Skeletal muscle satellite cell (primary cell): Measurements from ENCODE around the gene ARFGAP1.

Experiments used
- H3K27me3 ChIP-seq: 2 replicates; pipeline ENCODE4 v1.7.0; 2013; ENCODE audit warnings: low read length; ENCODE audit not compliant: control insufficient read depth, insufficient read depth
- H3K36me3 ChIP-seq: 2 replicates; pipeline ENCODE4 v1.7.0; 2013; ENCODE audit warnings: mild to moderate bottlenecking, control low read depth, low read length; ENCODE audit not compliant: insufficient read depth
- H3K4me1 ChIP-seq: 2 replicates; pipeline ENCODE4 v1.7.0; 2013; ENCODE audit warnings: low read length; ENCODE audit not compliant: control insufficient read depth, insufficient read depth
- H3K4me2 ChIP-seq: 2 replicates; pipeline ENCODE4 v1.7.0; 2013; ENCODE audit warnings: mild to moderate bottlenecking, low read length
- H3K4me3 ChIP-seq: 2 replicates; pipeline ENCODE4 v1.7.0; 2013; ENCODE audit warnings: low read length
- H3K9ac ChIP-seq: 2 replicates; pipeline ENCODE4 v1.7.0; 2013; ENCODE audit warnings: mild to moderate bottlenecking, low read depth, low read length, moderate library complexity
- H3K9me3 ChIP-seq: replicated peaks from 2 replicates; pipeline ENCODE4 v1.7.0; 2013; ENCODE audit warnings: mild to moderate bottlenecking, control low read depth, low read length

ARFGAP1 gene

DNA sequence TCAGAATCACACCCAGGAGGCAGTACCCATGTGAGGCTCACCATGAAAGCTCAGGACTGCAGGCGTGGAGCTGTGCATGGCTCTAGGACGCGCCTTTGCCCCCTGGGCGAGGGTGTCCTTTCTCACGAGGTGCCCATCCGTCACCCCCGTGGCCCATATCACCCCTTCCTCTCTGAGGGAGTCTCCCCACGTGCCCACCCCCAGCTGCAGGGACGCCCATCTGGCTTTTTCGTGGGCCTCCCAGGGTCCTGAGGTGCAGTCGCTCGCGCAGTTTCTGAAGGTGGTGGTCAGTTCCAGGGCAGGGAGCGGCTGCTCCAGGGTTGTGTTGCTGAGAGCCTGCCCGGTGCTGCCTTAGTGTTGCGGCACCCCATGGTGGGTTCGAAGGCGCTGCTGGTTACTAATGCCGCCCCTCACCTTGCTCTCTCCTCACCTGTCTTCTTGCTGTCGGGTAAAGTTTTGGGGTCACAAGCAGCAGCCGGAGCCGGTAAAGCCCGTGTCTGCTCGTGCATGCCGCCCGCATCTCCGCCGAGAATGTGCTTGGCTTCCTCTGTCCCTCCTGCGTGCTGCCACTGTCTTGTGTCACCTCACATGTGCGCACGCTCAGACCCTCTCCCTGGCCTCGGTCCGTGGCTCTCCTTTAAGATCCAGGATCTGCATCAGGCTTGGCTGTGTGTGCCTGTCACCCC lies 10.9 kb downstream of the ARFGAP1 start:
- H3K9ac ChIP-seq: no peak overlapping the region
- H3K36me3 ChIP-seq: peaks cover 89% of the 10 kb centered on the region
- no peak overlapping the region for H3K4me2 ChIP-seq
- H3K9me3 ChIP-seq: no peaks in the 10 kb centered on the region
- H3K4me1 ChIP-seq: no peaks in the 10 kb centered on the region
- no peak overlapping the region for H3K4me3 ChIP-seq
- no peaks in the 10 kb centered on the region for H3K27me3 ChIP-seq

GRCh38 chr20:63284083-63284440 lies 11.4 kb downstream of the ARFGAP1 start:
- Histone ChIP-seq H3K9me3 (no peaks in the 10 kb centered on the region), H3K4me3 (no peak overlapping the region), H3K27me3 (no peaks in the 10 kb centered on the region), H3K4me1 (no peaks in the 10 kb centered on the region), H3K4me2 (no peak overlapping the region), H3K36me3 (peaks cover 89% of the 10 kb centered on the region), H3K9ac (no peak overlapping the region)

DNA sequence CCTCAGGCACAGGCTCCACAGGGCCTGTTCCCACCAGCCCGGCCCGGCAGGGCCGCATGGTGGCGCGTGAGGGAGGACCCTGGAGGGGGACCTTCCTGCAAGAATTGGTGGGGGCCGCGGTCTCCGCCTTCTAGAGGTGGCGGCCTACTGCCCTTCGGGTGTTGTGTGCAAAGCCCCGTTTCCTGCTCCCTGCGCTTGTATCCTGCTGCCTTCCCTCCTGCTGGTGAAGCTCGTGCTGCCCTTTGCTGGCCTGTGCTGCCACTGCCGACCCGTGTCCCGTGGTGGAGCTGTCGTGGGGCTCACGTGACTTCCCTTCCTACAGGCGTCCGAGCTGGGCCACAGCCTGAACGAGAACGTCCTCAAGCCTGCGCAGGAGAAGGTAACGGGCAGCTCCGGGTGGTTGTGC lies 11.9 kb downstream of the ARFGAP1 start:
- H3K4me3 ChIP-seq: no peak overlapping the region
- H3K36me3 ChIP-seq: peaks cover 89% of the 10 kb centered on the region
- H3K4me2 ChIP-seq: no peak overlapping the region
- H3K9me3 ChIP-seq: no peaks in the 10 kb centered on the region
- no peaks in the 10 kb centered on the region for H3K27me3 ChIP-seq
- no peaks in the 10 kb centered on the region for H3K4me1 ChIP-seq
- H3K9ac ChIP-seq: no peak overlapping the region

DNA sequence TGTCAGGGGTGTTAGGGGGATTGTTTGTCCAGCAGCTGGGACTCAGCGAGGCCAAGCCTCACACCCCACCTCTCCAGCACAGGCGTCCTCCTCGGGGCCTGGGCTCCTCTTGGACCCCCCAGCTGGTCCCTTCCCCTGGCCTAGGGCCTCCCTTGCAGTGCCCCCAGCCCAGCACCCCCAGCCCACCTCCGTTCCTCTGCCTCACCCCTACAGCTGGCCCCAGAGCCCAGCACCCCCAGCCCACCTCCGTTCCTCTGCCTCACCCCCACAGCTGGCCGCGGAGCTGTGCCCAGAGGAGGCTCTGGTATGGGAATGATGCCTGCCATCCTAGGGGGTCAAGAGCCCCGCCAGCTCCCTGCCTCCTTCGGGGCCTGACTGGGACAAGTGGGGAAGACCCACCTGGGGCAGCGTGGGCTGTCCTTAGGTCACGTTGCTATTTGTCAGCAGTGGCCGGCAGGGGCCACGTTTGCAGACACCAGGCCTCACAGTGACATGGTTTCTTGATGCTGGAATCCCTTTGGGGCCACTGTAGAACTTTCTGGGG lies 12.4 kb downstream of the ARFGAP1 start:
- Histone ChIP-seq H3K9ac (no peak overlapping the region), H3K36me3 (peaks cover 88% of the 10 kb centered on the region), H3K27me3 (no peaks in the 10 kb centered on the region), H3K4me2 (no peak overlapping the region), H3K9me3 (no peaks in the 10 kb centered on the region), H3K4me1 (no peaks in the 10 kb centered on the region), H3K4me3 (no peak overlapping the region)

GRCh38 chr20:63285636-63286615 lies 13.3 kb downstream of the ARFGAP1 start:
- no peak overlapping the region for H3K9ac ChIP-seq
- H3K4me3 ChIP-seq: no peak overlapping the region
- no peaks in the 10 kb centered on the region for H3K9me3 ChIP-seq
- peaks cover 79% of the 10 kb centered on the region for H3K36me3 ChIP-seq
- no peaks in the 10 kb centered on the region for H3K27me3 ChIP-seq
- peaks cover 4% of the 10 kb centered on the region for H3K4me1 ChIP-seq
- H3K4me2 ChIP-seq: no peak overlapping the region

- no peaks in the 10 kb centered on the region for H3K27me3 ChIP-seq
- H3K9ac ChIP-seq: no peak overlapping the region
- H3K4me2 ChIP-seq: no peak overlapping the region
- peaks cover 6% of the 10 kb centered on the region for H3K4me1 ChIP-seq
- H3K36me3 ChIP-seq: peaks cover 70% of the 10 kb centered on the region
- no peaks in the 10 kb centered on the region for H3K9me3 ChIP-seq
- no peak overlapping the region for H3K4me3 ChIP-seq
Measured at GRCh38 chr20:63286781-63287696, 14.4 kb downstream of the ARFGAP1 start.

GRCh38 chr20:63287697-63288580 lies 15.3 kb downstream of the ARFGAP1 start:
- no peak overlapping the region for H3K4me3 ChIP-seq
- H3K4me2 ChIP-seq: no peak overlapping the region
- no peak overlapping the region for H3K9ac ChIP-seq
- H3K36me3 ChIP-seq: peaks cover 61% of the 10 kb centered on the region
- H3K9me3 ChIP-seq: no peaks in the 10 kb centered on the region
- H3K4me1 ChIP-seq: peaks cover 6% of the 10 kb centered on the region
- H3K27me3 ChIP-seq: no peaks in the 10 kb centered on the region

- Histone ChIP-seq H3K27me3 (no peaks in the 10 kb centered on the region), H3K9me3 (no peaks in the 10 kb centered on the region), H3K4me1 (peaks cover 6% of the 10 kb centered on the region), H3K4me2 (no peak overlapping the region), H3K4me3 (no peak overlapping the region), H3K9ac (no peak overlapping the region), H3K36me3 (peaks cover 53% of the 10 kb centered on the region)
Measured at GRCh38 chr20:63288581-63289251, 16.1 kb downstream of the ARFGAP1 start.

GRCh38 chr20:63289311-63290135 lies 16.9 kb downstream of the ARFGAP1 start:
- no peak overlapping the region for H3K4me3 ChIP-seq
- H3K27me3 ChIP-seq: no peaks in the 10 kb centered on the region
- H3K36me3 ChIP-seq: peaks cover 45% of the 10 kb centered on the region
- no peak overlapping the region for H3K4me2 ChIP-seq
- no peaks in the 10 kb centered on the region for H3K9me3 ChIP-seq
- H3K9ac ChIP-seq: no peak overlapping the region
- peaks cover 6% of the 10 kb centered on the region for H3K4me1 ChIP-seq
